Mesodermal cell (in vitro differentiated cells): ENCODE data around the gene OPN4.

Experiments
- H3K27ac ChIP-seq: 2 replicates; pipeline ENCODE4 v1.7.0; 2013; ENCODE audit warnings: mild to moderate bottlenecking, low read depth, low read length, moderate library complexity; ENCODE audit not compliant: severe bottlenecking
- H3K36me3 ChIP-seq: 2 replicates; pipeline ENCODE4 v1.7.1; 2013; ENCODE audit warnings: mild to moderate bottlenecking, low read length, moderate library complexity; ENCODE audit not compliant: control insufficient read depth, insufficient read depth
- H3K4me1 ChIP-seq: one replicate; pipeline ENCODE4 v1.7.1; 2013; ENCODE audit warnings: mild to moderate bottlenecking, low read length; ENCODE audit not compliant: insufficient read depth, control insufficient read depth, poor library complexity, severe bottlenecking
- H3K4me3 ChIP-seq: 2 replicates; pipeline ENCODE4 v1.7.0; 2013; ENCODE audit warnings: low read length, control low read depth, mild to moderate bottlenecking; ENCODE audit not compliant: insufficient read depth, poor library complexity, severe bottlenecking; ENCODE audit errors: extremely low read depth
- H3K9me3 ChIP-seq: 2 replicates; pipeline ENCODE4 v1.7.1; 2013; ENCODE audit warnings: mild to moderate bottlenecking, low read length, moderate library complexity; ENCODE audit not compliant: control insufficient read depth
- WGBS, 2 experiments: methylation state at CpG; one replicate each; pipeline ENCODE4 v1.1.5; 2013; ENCODE audit warnings: missing lambda C conversion rate in 2 of 2; ENCODE audit not compliant: insufficient coverage in 2 of 2; 5-methylcytosine and 5-hydroxymethylcytosine counted together

The OPN4 gene

DNA sequence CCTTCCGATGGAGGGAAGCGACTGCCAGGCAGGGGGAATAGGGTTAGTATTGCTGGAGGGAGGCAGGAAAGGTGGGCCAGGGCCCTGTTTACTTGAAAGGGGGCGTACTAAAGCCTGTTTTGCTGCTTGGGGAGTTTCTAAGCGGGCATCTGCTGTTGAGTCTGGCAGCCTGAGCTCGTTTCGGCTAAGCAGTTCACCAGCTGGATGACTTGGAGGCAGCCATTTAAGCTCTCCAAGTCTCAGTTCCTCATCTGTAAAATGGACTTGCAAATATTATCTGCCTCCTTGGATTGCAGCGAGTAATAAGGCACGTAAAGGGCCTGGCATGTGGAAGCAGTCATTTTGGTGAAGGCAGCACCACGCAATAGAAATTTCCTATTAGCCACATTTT, 58.0 kb downstream of the OPN4 start:
- Histone ChIP-seq H3K9me3 (no peaks in the 10 kb centered on the region), H3K36me3 (no peaks in the 10 kb centered on the region), H3K4me3 (peak overlapping the region; percentile 44), H3K4me1 (peaks cover 12% of the 10 kb centered on the region), H3K27ac (peak overlapping the region; percentile 81)
- 49 to 63% methylated on average over 5 to 7 of the region's 9 CpGs for WGBS, 2 experiments

DNA sequence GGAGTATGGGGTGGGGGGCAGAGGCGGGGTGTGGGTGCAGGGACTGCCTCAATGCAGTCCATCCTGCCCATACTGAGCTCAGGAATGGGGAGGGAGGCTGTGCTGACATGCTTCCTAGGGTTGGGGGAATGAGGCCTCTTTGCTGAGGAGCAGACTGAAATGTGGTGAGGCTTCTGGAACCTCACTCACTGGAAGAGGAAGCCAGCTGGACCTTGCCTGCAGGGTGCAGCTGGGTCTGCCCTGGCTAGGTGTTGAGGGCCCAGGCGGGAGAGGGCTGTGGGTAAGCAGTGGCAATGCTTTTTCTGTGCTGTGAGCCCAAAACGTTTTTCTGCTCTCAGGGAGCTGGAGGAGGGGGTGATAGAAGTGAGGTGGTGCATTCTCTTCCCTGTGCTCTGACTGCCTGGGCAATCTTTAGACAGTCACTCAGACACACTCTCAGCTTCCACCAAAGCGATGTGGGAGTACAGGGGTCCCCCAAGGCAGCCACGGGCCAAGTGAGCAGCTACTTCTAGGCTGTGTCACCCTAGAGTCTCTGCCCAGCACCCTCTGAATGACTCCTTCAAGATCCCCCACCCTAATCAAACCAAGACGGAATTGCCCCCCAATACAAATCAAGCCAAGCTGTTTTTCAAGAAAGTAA, 60.9 kb downstream of the OPN4 start:
- 64 to 72% methylated on average over 4 to 6 of the region's 6 CpGs for WGBS, 2 experiments
- Histone ChIP-seq H3K4me3 (no peak overlapping the region), H3K9me3 (no peaks in the 10 kb centered on the region), H3K36me3 (no peaks in the 10 kb centered on the region), H3K27ac (no peak overlapping the region), H3K4me1 (peaks cover 12% of the 10 kb centered on the region)

DNA sequence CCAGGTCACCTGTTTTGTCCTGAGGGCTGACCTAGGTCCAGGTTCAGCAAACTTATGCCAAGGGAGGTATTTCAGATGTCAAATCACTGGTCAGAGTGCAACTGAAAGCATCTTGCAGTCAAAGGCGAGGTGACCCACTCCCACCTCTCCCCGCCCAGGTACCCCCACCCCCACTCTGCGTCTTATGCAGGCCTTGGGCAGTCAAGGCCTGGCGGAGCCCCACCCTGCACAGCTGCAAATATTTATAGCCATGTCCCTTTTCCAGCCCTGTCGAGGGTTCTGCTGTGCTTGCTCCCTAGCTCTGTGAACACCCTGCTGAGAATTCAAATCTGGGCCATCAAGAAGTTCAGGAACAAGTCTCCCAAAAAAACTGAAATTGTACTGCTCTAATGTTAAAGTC, 61.5 kb downstream of the OPN4 start:
- H3K9me3 ChIP-seq = no peaks in the 10 kb centered on the region
- WGBS, 2 experiments = 65 to 67% methylated on average over 3 to 5 of the region's 5 CpGs
- H3K4me3 ChIP-seq = no peak overlapping the region
- no peaks in the 10 kb centered on the region for H3K36me3 ChIP-seq
- H3K27ac ChIP-seq = no peak overlapping the region
- H3K4me1 ChIP-seq = peaks cover 10% of the 10 kb centered on the region
